GM19452 (cell line): ENCODE data around the gene MLYCD.

Experiments
- ATAC-seq: cut with Tn5 transposase; IDR thresholded peaks from one replicate; pipeline ENCODE4 v1.9.1; 2021; ENCODE audit not compliant: unreplicated experiment

Gene MLYCD

GRCh38 chr16:83968306-83968851, 69.5 kb downstream of the MLYCD start:
- ATAC-seq = no peak

GRCh38 chr16:83968891-83969649, 70.2 kb downstream of the MLYCD start:
- ATAC-seq = no peak

- ATAC-seq = no peak
These were observed 71.0 kb downstream of the MLYCD start for GRCh38 chr16:83969771-83970429.

DNA sequence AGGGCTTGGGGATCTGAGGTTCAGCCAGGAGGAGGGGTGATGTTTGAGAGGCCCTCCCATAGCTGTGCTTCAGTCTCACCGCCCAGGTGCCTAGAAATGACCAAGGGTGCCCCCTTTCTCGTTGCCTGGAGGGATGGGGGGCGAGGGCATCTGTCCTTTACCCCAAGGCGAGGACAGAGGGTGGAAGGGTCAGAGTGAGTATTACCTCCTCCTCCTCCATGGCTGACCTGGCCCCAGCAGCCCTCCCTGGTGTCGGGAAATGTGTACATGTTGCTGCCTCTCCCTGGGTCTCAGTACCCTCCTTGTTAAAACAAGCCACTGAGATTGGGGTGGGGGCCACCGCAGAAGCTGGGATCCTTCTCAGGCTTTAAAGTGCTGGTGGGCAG, 71.5 kb downstream of the MLYCD start:
- no peak for ATAC-seq

DNA sequence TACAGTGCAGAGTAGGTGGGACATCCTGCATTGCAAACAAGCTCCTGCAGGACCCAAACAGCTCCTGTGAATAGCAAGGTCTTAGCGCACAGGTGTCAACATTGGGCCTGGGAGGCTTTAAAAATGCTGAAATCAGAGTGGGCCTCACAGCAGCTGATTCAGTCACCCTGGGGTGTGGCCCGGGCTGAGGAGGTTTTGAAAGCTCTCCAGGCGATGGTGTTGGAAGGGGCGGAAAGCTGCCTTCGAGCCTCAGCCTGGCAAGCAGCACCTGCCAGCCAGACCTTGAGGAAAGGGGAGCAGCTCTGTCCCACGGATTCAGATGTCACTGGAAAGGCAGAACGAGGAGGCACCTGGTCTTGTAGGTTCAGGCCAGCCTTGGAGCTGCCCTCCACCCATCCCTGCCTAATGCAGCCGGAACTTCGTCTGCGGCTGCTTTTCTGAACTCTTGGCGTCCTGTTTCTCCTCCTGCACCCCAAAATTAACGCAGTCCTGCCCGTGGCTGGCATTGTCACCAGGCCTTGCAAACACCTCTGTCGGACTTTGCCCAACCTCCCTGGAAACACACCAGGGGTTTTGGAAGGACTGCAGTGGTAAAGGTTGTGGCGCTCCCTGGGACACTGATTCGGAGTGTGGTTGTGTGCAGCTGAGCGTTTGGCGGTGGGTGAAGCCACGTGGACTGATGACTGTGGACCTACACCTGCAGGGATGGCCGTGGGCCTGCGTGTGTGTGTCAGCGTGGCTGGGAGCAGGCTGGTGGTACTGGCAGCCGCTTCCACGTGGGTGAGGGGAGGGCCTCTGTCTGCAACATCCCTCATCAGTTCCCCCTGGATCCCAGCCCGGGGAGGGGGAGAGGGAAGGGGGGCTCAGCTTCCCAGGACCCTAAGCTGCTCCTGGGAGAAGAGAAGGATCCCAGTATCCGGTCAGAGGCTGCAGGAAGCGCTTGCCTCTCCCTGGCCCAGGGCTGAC, 72.5 kb downstream of the MLYCD start:
- no peak for ATAC-seq

DNA sequence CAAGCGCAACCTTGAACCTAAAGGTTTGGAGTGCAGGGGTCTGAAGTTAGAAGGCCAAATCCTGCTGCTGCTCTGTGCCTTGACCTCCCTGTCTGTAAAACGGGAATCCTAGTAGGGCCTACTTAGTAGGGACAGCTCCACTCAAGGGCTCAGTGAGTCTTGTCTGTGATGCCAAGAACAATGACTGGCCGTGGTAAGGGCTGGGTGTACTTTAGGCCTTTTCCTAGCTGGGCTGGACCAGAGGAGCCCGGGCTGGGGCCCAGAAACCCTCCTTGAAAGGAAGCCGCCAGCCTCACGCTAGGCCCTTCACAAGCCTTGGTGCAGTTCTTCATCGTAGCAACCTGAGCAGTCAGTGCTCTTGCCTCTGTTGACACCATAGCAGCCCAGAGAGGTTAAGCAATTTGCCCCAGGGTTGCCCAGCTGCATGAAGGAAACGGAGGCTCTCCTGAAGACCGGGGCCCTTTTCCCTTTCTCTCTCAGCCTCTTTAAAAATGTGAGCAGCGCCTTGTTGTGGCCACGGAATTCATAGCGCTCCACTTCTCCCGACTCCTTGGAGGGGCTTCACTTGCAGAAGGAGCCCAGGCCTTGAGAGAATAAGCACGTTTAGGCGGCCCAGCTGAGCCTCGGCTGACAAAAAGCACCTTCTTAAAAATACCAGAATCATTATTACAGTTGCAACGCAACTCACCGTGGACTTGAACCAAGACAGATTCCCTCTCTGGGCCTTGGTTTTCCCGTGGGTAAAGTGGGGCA, 73.5 kb downstream of the MLYCD start:
- no peak for ATAC-seq

DNA sequence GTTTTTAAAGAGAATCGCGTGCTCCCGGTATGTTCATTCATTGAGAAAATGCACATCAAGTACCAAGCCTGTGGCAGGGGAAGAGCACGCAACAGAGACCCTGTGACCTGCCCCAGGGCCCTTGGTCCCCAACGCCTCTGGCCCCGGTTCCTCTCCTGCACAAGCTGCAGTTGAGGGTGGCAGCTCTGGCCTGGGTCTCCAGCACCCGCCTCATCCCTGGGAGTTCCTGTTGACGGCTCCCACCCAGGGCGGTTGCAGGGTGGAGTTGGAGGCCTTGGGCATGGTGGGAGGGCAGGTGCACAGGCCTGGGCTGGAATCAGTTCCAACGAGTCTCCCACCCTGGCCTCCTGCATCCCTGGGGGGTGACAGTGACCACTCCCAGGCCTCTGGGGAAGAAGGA, 74.2 kb downstream of the MLYCD start:
- ATAC-seq = no peak

DNA sequence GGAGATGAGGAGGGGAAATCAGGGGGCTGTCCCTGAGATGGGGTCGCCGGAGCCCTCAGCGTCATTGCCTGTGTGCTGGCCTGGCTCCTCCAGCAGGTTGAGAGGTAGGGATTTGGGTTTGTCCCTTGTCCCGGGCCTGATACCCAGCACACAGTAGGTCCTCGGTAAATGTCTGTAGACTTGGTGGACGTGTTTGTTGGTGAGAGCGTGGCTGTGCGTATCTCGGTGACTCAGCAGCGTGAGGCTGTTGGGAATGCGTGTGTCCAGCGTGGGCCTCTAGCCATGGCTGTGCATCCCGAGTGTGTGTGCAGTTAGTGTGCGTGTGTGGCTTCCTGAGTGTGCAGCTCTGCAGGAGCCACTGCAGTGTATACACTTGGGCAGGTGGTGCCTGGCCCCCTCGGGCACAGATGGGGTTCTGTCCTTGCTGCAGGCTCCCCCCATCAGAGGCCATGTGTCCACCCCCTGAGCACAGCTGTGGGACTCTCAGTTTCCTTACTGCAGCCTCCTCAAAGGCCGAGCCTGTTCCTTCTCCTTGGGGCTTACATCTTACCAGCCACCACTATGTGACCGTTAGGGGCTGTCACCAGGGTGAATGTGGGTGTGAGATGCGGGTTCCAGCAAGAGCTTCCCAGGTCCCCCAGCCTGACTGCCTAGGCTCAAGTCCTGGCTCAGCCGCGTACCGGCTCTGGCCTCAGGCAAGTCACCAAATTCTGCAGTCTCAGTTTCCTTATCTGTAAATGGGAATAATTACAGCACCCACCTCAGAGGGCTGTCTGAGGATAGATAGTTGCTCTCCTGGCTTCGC, 74.9 kb downstream of the MLYCD start:
- ATAC-seq = no peak

DNA sequence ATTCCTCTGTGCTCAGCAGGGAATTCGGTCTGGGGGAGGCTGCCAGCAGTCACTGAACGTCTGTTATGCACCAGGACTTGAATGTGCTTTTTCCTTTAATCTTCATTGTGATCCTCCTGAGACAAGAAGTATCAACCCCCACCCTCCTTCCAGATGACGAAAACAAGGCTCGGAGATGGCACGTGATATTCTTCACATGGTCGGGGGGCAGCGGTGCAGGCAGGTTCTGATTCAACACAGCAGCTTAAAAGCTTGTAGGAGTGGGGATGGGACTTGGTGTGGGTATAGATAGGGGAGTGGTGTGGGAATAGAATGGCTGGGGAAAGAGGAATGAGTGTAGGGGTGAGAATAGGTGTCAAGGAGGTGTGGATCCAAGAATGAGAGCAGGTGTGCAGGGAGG, 75.6 kb downstream of the MLYCD start:
- no peak for ATAC-seq

- ATAC-seq = no peak
These were observed 76.8 kb downstream of the MLYCD start for GRCh38 chr16:83975590-83976260.
